ENCODE results near the gene SMNDC1.

GRCh38 chr10:110285501-110285900 is 19.2 kb downstream of the SMNDC1 start:
- TF ChIP-seq CTCF (conservative IDR thresholded peaks at IDR 0.05; ENCODE audit: low read depth, low read length) (no peak), EZH2 (IDR thresholded peaks at IDR 0.05; ENCODE audit: borderline replicate concordance, low read depth, low read length, poor library complexity, severe bottlenecking) (no peak)

All from A673 (cell line).